Breast epithelium (tissue), 4 donors: ENCODE results near the gene TRMT44. TPM values are rescaled to one million over a fixed set of nuclear protein-coding genes. Genes with fewer than 3 reads are reported as not detected.

Experiments used
- DNase-seq, 2 donors: peaks; one replicate each; pipeline ENCODE4 v3.0.0-alpha.2; 2019; ENCODE audit warnings: low spot score in 2 of 2
- H3K27ac ChIP-seq, 2 donors: fragments of 200-600 bp; sonication (generic) in 1 of 2; one replicate each; pipeline ENCODE4 v1.5.1; 2016 to 2019; ENCODE audit warnings: mild to moderate bottlenecking in 1 of 2
- H3K27me3 ChIP-seq, 2 donors: fragments of 200-600 bp; sonication (generic) in 1 of 2; one replicate each; pipeline versions ENCODE4 v1.5.1 to v1.6.0; 2017 to 2019; ENCODE audit warnings: control low read depth in 1 of 2, mild to moderate bottlenecking in 1 of 2
- H3K36me3 ChIP-seq: fragments of 200-600 bp; one replicate; pipeline ENCODE4 v1.5.1; 2019
- H3K4me1 ChIP-seq, 2 donors: fragments of 200-600 bp; sonication (generic); one replicate each; pipeline ENCODE4 v1.5.1; 2016 to 2019; ENCODE audit warnings: control low read depth in 1 of 2
- H3K4me3 ChIP-seq, 3 donors: fragments of 200-600 bp; sonication (generic); 1 replicate in 2 of 3; 2 replicates in 1 of 3; pipeline ENCODE4 v1.5.1; 2016 to 2019; ENCODE audit warnings: mild to moderate bottlenecking in 3 of 3, moderate library complexity in 2 of 3
- H3K9me3 ChIP-seq, 2 donors: fragments of 200-600 bp; sonication (generic) in 1 of 2; one replicate each; pipeline ENCODE4 v1.5.1; 2016 to 2019; ENCODE audit warnings: control low read depth in 1 of 2
- CTCF ChIP-seq, 3 donors: fragments of 450-650 bp; IDR thresholded peaks; one replicate each; pipeline ENCODE4 v1.5.1; 2016 to 2017; ENCODE audit warnings: antibody characterized with exemption in 3 of 3, mild to moderate bottlenecking in 3 of 3, moderate library complexity in 3 of 3
- POLR2A ChIP-seq: fragments of 450-650 bp; IDR thresholded peaks from one replicate; pipeline ENCODE4 v1.6.1; 2016; ENCODE audit warnings: antibody characterized with exemption, mild to moderate bottlenecking, moderate library complexity
- POLR2AphosphoS5 ChIP-seq, 3 donors: sonication (generic); formaldehyde crosslinking; IDR thresholded peaks; one replicate each; pipeline ENCODE4 v1.6.1; 2017; ENCODE audit warnings: antibody characterized with exemption in 3 of 3
- intact Hi-C: fragments of 100-400 bp; cut with DNase I; formaldehyde crosslinking; loops from one replicate; pipeline ENCODE4 v1.15.1; 2023; ENCODE audit warnings: low total_unique reads
- total RNA-seq, 3 donors: library from RNA; depleted of rRNA; stranded (reverse); fragments of >200 nt; gene quantifications; one replicate each; pipeline ENCODE4 v1.1.0, GENCODE V29; 2016

The TRMT44 gene
- 10 to 100 TPM; 24.6 to 47.7 (median 28.2) TPM for total RNA-seq

GRCh38 chr4:8440492-8441311 is at the start of gene TRMT44, which contains the start of gene ACOX3:
TSS of gene TRMT44 (plus strand) at chr4:8440777. CDS start at chr4:8440823, 46 bp downstream.
TSS of gene ACOX3 (minus strand) at chr4:8440723. CDS start at chr4:8416521, 24,202 bp downstream.
- DNase-seq: peak; percentile 93 to 95
- Histone ChIP-seq H3K9me3 (peaks cover 0 to 6% of the 10 kb centered on the region in 2 donors), H3K36me3 (no peaks in the 10 kb centered on the region), H3K4me1 (peaks cover 10 to 28% of the 10 kb centered on the region in 2 donors), H3K4me3 (peak within 1 kb of the TSS; percentile 97 to 100 (median 99)), H3K27ac (peak within 1 kb of the TSS; percentile 96 to 97), H3K27me3 (no peaks in the 10 kb centered on the region)
- intact Hi-C loops: no loop called here
- TF ChIP-seq CTCF (IDR thresholded peaks at IDR 0.05) (no peak), POLR2A (peak; percentile 66), POLR2AphosphoS5 (IDR thresholded peaks at IDR 0.05) (peak; percentile 92 to 98 (median 95))

- intact Hi-C loops: no loop called here
- TF ChIP-seq POLR2A (no peak), POLR2AphosphoS5 (IDR thresholded peaks at IDR 0.05) (no peak), CTCF (IDR thresholded peaks at IDR 0.05) (no peak)
- DNase-seq: no peak
- no peaks in the 10 kb centered on the region for H3K4me1 ChIP-seq
- H3K27me3 ChIP-seq: no peaks in the 10 kb centered on the region
- H3K4me3 ChIP-seq: no peak overlapping the region
- peak overlapping the region in 1 of 2 donors; percentile 59 for H3K27ac ChIP-seq
- H3K36me3 ChIP-seq: peaks cover 8% of the 10 kb centered on the region
- no peaks in the 10 kb centered on the region for H3K9me3 ChIP-seq
These were observed 49.5 kb upstream of the TRMT44 start for GRCh38 chr4:8391071-8391470.

- Histone ChIP-seq H3K36me3 (peaks cover 4% of the 10 kb centered on the region), H3K27ac (peak overlapping the region in 1 of 2 donors; percentile 59)
- intact Hi-C loops: no loop called here
These were observed 48.6 kb upstream of the TRMT44 start for GRCh38 chr4:8391972-8392371.

GRCh38 chr4:8392591-8393190 is 47.9 kb upstream of the TRMT44 start:
- Histone ChIP-seq H3K4me3 (no peak overlapping the region), H3K27ac (peak overlapping the region; percentile 48 to 59), H3K4me1 (no peaks in the 10 kb centered on the region), H3K9me3 (no peaks in the 10 kb centered on the region), H3K36me3 (peaks cover 4% of the 10 kb centered on the region), H3K27me3 (no peaks in the 10 kb centered on the region)
- TF ChIP-seq POLR2AphosphoS5 (IDR thresholded peaks at IDR 0.05) (no peak), POLR2A (no peak)
- intact Hi-C loops: no loop called here
- DNase-seq: no peak

More at GRCh38 chr4:8391972-8392371, 48.6 kb upstream of the TRMT44 start:
- Histone ChIP-seq H3K4me3 (no peak overlapping the region), H3K4me1 (no peaks in the 10 kb centered on the region), H3K9me3 (no peaks in the 10 kb centered on the region), H3K27me3 (no peaks in the 10 kb centered on the region)
- DNase-seq: peak in 1 of 2 donors; percentile 42
- TF ChIP-seq POLR2AphosphoS5 (IDR thresholded peaks at IDR 0.05) (peak in 2 of 3 donors; percentile 48 to 63), POLR2A (no peak), CTCF (IDR thresholded peaks at IDR 0.05) (no peak)

GRCh38 chr4:8393593-8394038 is 47.0 kb upstream of the TRMT44 start:
- DNase-seq: peak in 1 of 2 donors; percentile 43
- H3K4me3 ChIP-seq: no peak overlapping the region
- TF ChIP-seq CTCF (IDR thresholded peaks at IDR 0.05) (no peak), POLR2A (no peak), POLR2AphosphoS5 (IDR thresholded peaks at IDR 0.05) (peak in 1 of 3 donors; percentile 11)

More at GRCh38 chr4:8393593-8394038, 47.0 kb upstream of the TRMT44 start:
- intact Hi-C loops: loop anchor here (1.0 kb wide), 1 partner anchor 47 kb away; no protein-coding TSS in a partner anchor
- Histone ChIP-seq H3K36me3 (peaks cover 4% of the 10 kb centered on the region), H3K27me3 (no peaks in the 10 kb centered on the region), H3K27ac (peak overlapping the region; percentile 49 to 62), H3K9me3 (no peaks in the 10 kb centered on the region), H3K4me1 (no peaks in the 10 kb centered on the region)
